ENCODE data around the gene NFASC.

Gene NFASC

DNA sequence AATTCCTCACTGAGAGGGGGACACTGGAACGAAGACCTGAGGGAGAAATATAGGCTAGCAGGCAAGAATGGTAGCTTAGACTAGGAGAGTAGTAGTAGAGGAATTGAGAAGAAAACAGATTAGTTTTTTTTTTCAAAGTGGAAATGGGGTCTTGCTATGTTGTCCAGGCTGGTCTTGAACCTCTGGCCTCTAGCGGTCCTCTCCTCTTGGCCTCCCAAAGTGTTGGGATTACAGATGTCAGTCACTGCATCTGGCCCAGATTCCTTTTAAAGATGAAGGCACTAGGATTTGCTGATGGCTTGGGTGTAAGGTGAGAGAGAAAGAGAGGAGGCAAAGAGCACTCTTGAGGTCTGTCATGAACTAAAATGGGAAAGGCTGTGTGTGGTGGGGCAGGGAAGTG, 30.1 kb downstream of the NFASC start:
- Histone ChIP-seq H3K27me3 (ENCODE audit: insufficient read depth, low read length) (no peaks in the 10 kb centered on the region), H4K12ac (ENCODE audit: low read depth, low read length) (no peak overlapping the region), H3K4me2 (ENCODE audit: low read length) (no peak overlapping the region), H2AFZ (ENCODE audit: insufficient read depth, low read length, poor library complexity) (no peak overlapping the region), H3K14ac (ENCODE audit: low read length) (no peak overlapping the region), H4K91ac (ENCODE audit: low read depth, low read length) (no peak overlapping the region), H3K4ac (ENCODE audit: low read depth, low read length) (no peak overlapping the region), H2BK12ac (ENCODE audit: low read length) (no peak overlapping the region), H3K23ac (ENCODE audit: low read length) (no peak overlapping the region), H3K18ac (ENCODE audit: low read length) (no peak overlapping the region), H3K4me1 (ENCODE audit: control insufficient read depth in 1 of 2, insufficient read depth in 2 of 2, low read length in 2 of 2) (peaks cover 0 to 3% of the 10 kb centered on the region in 2 experiments), H3K4me3 (ENCODE audit: low read depth, low read length) (no peak overlapping the region), H4K8ac (ENCODE audit: low read depth, low read length) (no peak overlapping the region), H3K36me3 (ENCODE audit: control insufficient read depth in 1 of 2, insufficient read depth in 2 of 2, low read length in 2 of 2) (no peaks in the 10 kb centered on the region), H3K9ac (ENCODE audit: low read length) (no peak overlapping the region), H2BK5ac (ENCODE audit: low read depth, low read length, poor library complexity) (no peak overlapping the region), H2AK5ac (ENCODE audit: low read length) (no peak overlapping the region), H3K79me2 (ENCODE audit: control insufficient read depth, insufficient read depth, low read length, poor library complexity) (no peaks in the 10 kb centered on the region), H3K27ac (ENCODE audit: low read depth, low read length) (no peak overlapping the region), H3K9me3 (ENCODE audit: insufficient read depth, low read depth, low read length) (no peaks in the 10 kb centered on the region), H2BK120ac (ENCODE audit: insufficient read depth, low read length, poor library complexity) (no peak overlapping the region), H3K79me1 (ENCODE audit: low read length) (no peaks in the 10 kb centered on the region)
- no CpG with 5 or more reads among the region's 2 CpGs for WGBS (ENCODE audit: extremely low coverage, insufficient coverage, insufficient read length)
- DNase-seq, result no peak

DNA sequence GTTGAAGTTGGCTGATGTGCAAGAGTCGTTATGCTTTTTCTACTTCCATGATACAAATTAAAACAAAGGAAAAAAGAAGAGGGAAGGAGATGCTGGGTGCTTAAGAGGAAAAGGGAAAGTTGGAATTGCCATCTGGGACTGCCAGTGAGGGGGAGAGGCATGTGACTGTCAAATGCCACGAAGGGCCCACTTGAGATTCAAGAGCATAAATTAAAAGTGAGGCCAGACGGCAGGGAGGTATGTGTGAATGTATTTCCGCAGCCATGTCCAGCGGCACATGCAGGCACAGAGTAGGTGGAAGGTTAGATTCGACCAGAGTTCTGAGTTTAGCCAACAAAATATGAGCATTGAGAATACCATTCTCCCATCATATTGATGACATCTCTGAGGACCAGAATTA, 32.0 kb downstream of the NFASC start:
- no peak overlapping the region for H3K14ac ChIP-seq (ENCODE audit: low read length)
- H3K79me2 ChIP-seq (ENCODE audit: control insufficient read depth, insufficient read depth, low read length, poor library complexity), result no peaks in the 10 kb centered on the region
- H3K4ac ChIP-seq (ENCODE audit: low read depth, low read length), result no peak overlapping the region
- no peak overlapping the region for H2AFZ ChIP-seq (ENCODE audit: insufficient read depth, low read length, poor library complexity)
- no peak overlapping the region for H2BK120ac ChIP-seq (ENCODE audit: insufficient read depth, low read length, poor library complexity)
- no peak overlapping the region for H3K23ac ChIP-seq (ENCODE audit: low read length)
- H3K4me3 ChIP-seq (ENCODE audit: low read depth, low read length), result no peak overlapping the region
- H3K27me3 ChIP-seq (ENCODE audit: insufficient read depth, low read length), result no peaks in the 10 kb centered on the region
- H3K4me1 ChIP-seq (ENCODE audit: control insufficient read depth in 1 of 2, insufficient read depth in 2 of 2, low read length in 2 of 2), result no peaks in the 10 kb centered on the region
- DNase-seq, result no peak
- no peaks in the 10 kb centered on the region for H3K36me3 ChIP-seq (ENCODE audit: control insufficient read depth in 1 of 2, insufficient read depth in 2 of 2, low read length in 2 of 2)
- H4K12ac ChIP-seq (ENCODE audit: low read depth, low read length), result no peak overlapping the region
- no peak overlapping the region for H2BK5ac ChIP-seq (ENCODE audit: low read depth, low read length, poor library complexity)
- H3K4me2 ChIP-seq (ENCODE audit: low read length), result no peak overlapping the region
- H4K8ac ChIP-seq (ENCODE audit: low read depth, low read length), result no peak overlapping the region
- H2AK5ac ChIP-seq (ENCODE audit: low read length), result no peak overlapping the region
- no CpG with 5 or more reads among the region's 6 CpGs for WGBS (ENCODE audit: extremely low coverage, insufficient coverage, insufficient read length)
- H3K9ac ChIP-seq (ENCODE audit: low read length), result no peak overlapping the region
- no peaks in the 10 kb centered on the region for H3K9me3 ChIP-seq (ENCODE audit: insufficient read depth, low read depth, low read length)
- no peak overlapping the region for H3K27ac ChIP-seq (ENCODE audit: low read depth, low read length)
- H4K91ac ChIP-seq (ENCODE audit: low read depth, low read length), result no peak overlapping the region
- no peaks in the 10 kb centered on the region for H3K79me1 ChIP-seq (ENCODE audit: low read length)
- H3K18ac ChIP-seq (ENCODE audit: low read length), result no peak overlapping the region
- H2BK12ac ChIP-seq (ENCODE audit: low read length), result no peak overlapping the region

DNA sequence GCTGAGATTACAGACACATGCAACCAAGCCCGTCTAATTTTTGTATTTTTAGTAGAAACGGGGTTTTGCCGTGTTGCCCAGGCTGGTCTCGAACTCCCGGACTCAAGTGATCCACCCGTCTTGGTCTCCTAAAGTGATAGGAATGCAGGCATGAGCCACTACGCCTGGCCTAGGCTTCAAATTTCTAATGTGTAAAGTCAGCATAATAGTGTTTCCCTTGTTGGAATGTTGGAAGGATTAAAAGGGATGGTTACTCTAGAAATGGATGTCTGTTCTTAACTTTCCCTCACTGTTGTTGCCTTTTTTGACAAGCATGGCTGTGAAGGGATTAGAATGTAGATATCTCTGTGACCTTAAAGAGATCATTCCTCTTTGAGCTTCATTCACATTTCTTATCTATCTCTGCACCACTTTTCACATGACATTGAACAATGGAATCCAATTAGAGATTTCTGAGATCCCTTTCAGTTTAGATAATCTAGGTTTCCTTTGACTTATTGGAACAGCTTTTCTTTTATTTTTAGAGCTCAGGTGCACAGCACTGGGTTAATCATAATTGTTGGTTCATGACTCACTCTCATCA, 33.7 kb downstream of the NFASC start:
- H3K79me2 ChIP-seq (ENCODE audit: control insufficient read depth, insufficient read depth, low read length, poor library complexity), result no peaks in the 10 kb centered on the region
- no peak overlapping the region for H3K18ac ChIP-seq (ENCODE audit: low read length)
- no peak overlapping the region for H2BK5ac ChIP-seq (ENCODE audit: low read depth, low read length, poor library complexity)
- no peak overlapping the region for H3K23ac ChIP-seq (ENCODE audit: low read length)
- H3K14ac ChIP-seq (ENCODE audit: low read length), result no peak overlapping the region
- no peak overlapping the region for H4K91ac ChIP-seq (ENCODE audit: low read depth, low read length)
- H2AK5ac ChIP-seq (ENCODE audit: low read length), result no peak overlapping the region
- H2BK12ac ChIP-seq (ENCODE audit: low read length), result no peak overlapping the region
- no peaks in the 10 kb centered on the region for H3K9me3 ChIP-seq (ENCODE audit: insufficient read depth, low read depth, low read length)
- no peak overlapping the region for H3K4me3 ChIP-seq (ENCODE audit: low read depth, low read length)
- no CpG with 5 or more reads among the region's 7 CpGs for WGBS (ENCODE audit: extremely low coverage, insufficient coverage, insufficient read length)
- no peaks in the 10 kb centered on the region for H3K36me3 ChIP-seq (ENCODE audit: control insufficient read depth in 1 of 2, insufficient read depth in 2 of 2, low read length in 2 of 2)
- no peaks in the 10 kb centered on the region for H3K79me1 ChIP-seq (ENCODE audit: low read length)
- no peak overlapping the region for H3K27ac ChIP-seq (ENCODE audit: low read depth, low read length)
- H3K4ac ChIP-seq (ENCODE audit: low read depth, low read length), result no peak overlapping the region
- H3K9ac ChIP-seq (ENCODE audit: low read length), result no peak overlapping the region
- no peak overlapping the region for H4K8ac ChIP-seq (ENCODE audit: low read depth, low read length)
- no peak overlapping the region for H4K12ac ChIP-seq (ENCODE audit: low read depth, low read length)
- no peak overlapping the region for H3K4me2 ChIP-seq (ENCODE audit: low read length)
- DNase-seq, result peak; percentile 4 to 63
- no peaks in the 10 kb centered on the region for H3K4me1 ChIP-seq (ENCODE audit: control insufficient read depth in 1 of 2, insufficient read depth in 2 of 2, low read length in 2 of 2)
- H2BK120ac ChIP-seq (ENCODE audit: insufficient read depth, low read length, poor library complexity), result no peak overlapping the region
- no peaks in the 10 kb centered on the region for H3K27me3 ChIP-seq (ENCODE audit: insufficient read depth, low read length)
- H2AFZ ChIP-seq (ENCODE audit: insufficient read depth, low read length, poor library complexity), result no peak overlapping the region

DNA sequence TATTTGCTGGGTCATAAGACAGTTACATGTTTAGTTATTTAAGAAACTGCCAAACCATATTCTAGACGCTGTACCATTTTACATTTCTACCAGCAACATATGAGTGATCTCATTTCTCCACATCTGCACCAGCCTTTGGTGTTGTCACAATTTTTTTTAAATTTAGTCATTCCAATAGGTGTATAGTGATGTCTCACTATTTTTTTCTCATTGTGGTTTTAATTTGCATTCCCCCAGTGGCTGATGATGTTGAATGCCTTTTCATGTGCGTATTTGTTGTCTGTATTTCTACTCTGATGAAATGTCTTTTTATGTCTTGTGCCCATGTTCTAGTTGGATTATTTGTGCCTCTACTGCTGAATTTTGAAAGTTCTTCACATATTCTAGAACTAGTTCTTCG, 38.4 kb downstream of the NFASC start:
- H3K36me3 ChIP-seq (ENCODE audit: control insufficient read depth in 1 of 2, insufficient read depth in 2 of 2, low read length in 2 of 2), result no peaks in the 10 kb centered on the region
- H4K12ac ChIP-seq (ENCODE audit: low read depth, low read length), result no peak overlapping the region
- no peak overlapping the region for H3K18ac ChIP-seq (ENCODE audit: low read length)
- no peak overlapping the region for H3K4ac ChIP-seq (ENCODE audit: low read depth, low read length)
- no peak overlapping the region for H2BK5ac ChIP-seq (ENCODE audit: low read depth, low read length, poor library complexity)
- H2AK5ac ChIP-seq (ENCODE audit: low read length), result no peak overlapping the region
- H3K4me2 ChIP-seq (ENCODE audit: low read length), result no peak overlapping the region
- no peak overlapping the region for H3K14ac ChIP-seq (ENCODE audit: low read length)
- no peaks in the 10 kb centered on the region for H3K4me1 ChIP-seq (ENCODE audit: control insufficient read depth in 1 of 2, insufficient read depth in 2 of 2, low read length in 2 of 2)
- no peak for DNase-seq
- no peak overlapping the region for H2AFZ ChIP-seq (ENCODE audit: insufficient read depth, low read length, poor library complexity)
- no peaks in the 10 kb centered on the region for H3K27me3 ChIP-seq (ENCODE audit: insufficient read depth, low read length)
- no peak overlapping the region for H3K27ac ChIP-seq (ENCODE audit: low read depth, low read length)
- H3K79me1 ChIP-seq (ENCODE audit: low read length), result no peaks in the 10 kb centered on the region
- no peak overlapping the region for H3K23ac ChIP-seq (ENCODE audit: low read length)
- WGBS (ENCODE audit: extremely low coverage, insufficient coverage, insufficient read length), result no CpG with 5 or more reads among the region's 3 CpGs
- no peak overlapping the region for H4K8ac ChIP-seq (ENCODE audit: low read depth, low read length)
- no peak overlapping the region for H3K4me3 ChIP-seq (ENCODE audit: low read depth, low read length)
- H2BK120ac ChIP-seq (ENCODE audit: insufficient read depth, low read length, poor library complexity), result no peak overlapping the region
- H3K9me3 ChIP-seq (ENCODE audit: insufficient read depth, low read depth, low read length), result no peaks in the 10 kb centered on the region
- no peak overlapping the region for H4K91ac ChIP-seq (ENCODE audit: low read depth, low read length)
- H3K79me2 ChIP-seq (ENCODE audit: control insufficient read depth, insufficient read depth, low read length, poor library complexity), result no peaks in the 10 kb centered on the region
- H3K9ac ChIP-seq (ENCODE audit: low read length), result no peak overlapping the region
- no peak overlapping the region for H2BK12ac ChIP-seq (ENCODE audit: low read length)

Data from trophoblast cell (in vitro differentiated cells and primary cell).